HepG2 (cell line): ENCODE measurements around the gene CLDN5.

ENCODE experiments used
- BCL3 ChIP-seq: sonication (generic); formaldehyde crosslinking; IDR thresholded peaks from 2 replicates; pipeline ENCODE4 v1.5.1; 2020; ENCODE audit warnings: mild to moderate bottlenecking, missing genetic modification reagents, moderate library complexity
- CEBPG ChIP-seq: IDR thresholded peaks from 2 replicates; pipeline ENCODE4 v1.6.1; 2016
- CTCF ChIP-seq: sonication (generic); formaldehyde crosslinking; IDR thresholded peaks from 2 replicates; pipeline ENCODE4 v1.5.0; 2020; ENCODE audit warnings: mild to moderate bottlenecking, missing genetic modification reagents, moderate library complexity
- KDM5A ChIP-seq: fragments of 200-600 bp; sonication (generic); IDR thresholded peaks from 2 replicates; pipeline ENCODE4 v1.7.0; 2018; ENCODE audit warnings: antibody characterized with exemption, mild to moderate bottlenecking, low read length, borderline replicate concordance
- KLF9 ChIP-seq: IDR thresholded peaks from 2 replicates; pipeline ENCODE4 v1.6.1; 2016; ENCODE audit warnings: low read depth
- NFE2L1 ChIP-seq: sonication (generic); formaldehyde crosslinking; IDR thresholded peaks from 2 replicates; pipeline ENCODE4 v1.4.0; 2020; ENCODE audit warnings: missing genetic modification reagents, mild to moderate bottlenecking, borderline replicate concordance
- NONO ChIP-seq, 2 experiments: fragments of 450-650 bp in 1 of 2; sonication (generic) in 1 of 2; formaldehyde crosslinking in 1 of 2; IDR thresholded peaks in 1 of 2; conservative IDR thresholded peaks in 1 of 2; 2 replicates each; pipeline versions ENCODE4 v1.6.1 to v1.8.0; 2017 to 2022; ENCODE audit warnings: mild to moderate bottlenecking in 1 of 2, missing genetic modification reagents in 1 of 2, moderate library complexity in 1 of 2
- POLR2A ChIP-seq, 2 experiments: IDR thresholded peaks; 2 replicates each; pipeline ENCODE4 v1.6.1; 2011; ENCODE audit warnings: low read depth in 2 of 2, low read length in 2 of 2, mild to moderate bottlenecking in 1 of 2, moderate library complexity in 1 of 2; ENCODE audit not compliant: insufficient read depth in 1 of 2
- RAD21 ChIP-seq: fragments of 450-650 bp; formaldehyde crosslinking; IDR thresholded peaks from 2 replicates; pipeline ENCODE4 v1.5.0; 2020; ENCODE audit warnings: mild to moderate bottlenecking
- SKI ChIP-seq: fragments of 450-650 bp; IDR thresholded peaks from one replicate; pipeline ENCODE4 v1.6.1; 2018; ENCODE audit warnings: mild to moderate bottlenecking; ENCODE audit not compliant: partially characterized antibody
- YY1 ChIP-seq: IDR thresholded peaks from 2 replicates; pipeline ENCODE4 v1.6.1; 2011; ENCODE audit warnings: low read length, low read depth, moderate library complexity, mild to moderate bottlenecking; ENCODE audit not compliant: insufficient read depth, insufficient replicate concordance
- ZSCAN29 ChIP-seq: sonication (generic); formaldehyde crosslinking; conservative IDR thresholded peaks from 2 replicates; pipeline ENCODE4 v1.4.0; 2020; ENCODE audit warnings: mild to moderate bottlenecking, missing genetic modification reagents

DNA sequence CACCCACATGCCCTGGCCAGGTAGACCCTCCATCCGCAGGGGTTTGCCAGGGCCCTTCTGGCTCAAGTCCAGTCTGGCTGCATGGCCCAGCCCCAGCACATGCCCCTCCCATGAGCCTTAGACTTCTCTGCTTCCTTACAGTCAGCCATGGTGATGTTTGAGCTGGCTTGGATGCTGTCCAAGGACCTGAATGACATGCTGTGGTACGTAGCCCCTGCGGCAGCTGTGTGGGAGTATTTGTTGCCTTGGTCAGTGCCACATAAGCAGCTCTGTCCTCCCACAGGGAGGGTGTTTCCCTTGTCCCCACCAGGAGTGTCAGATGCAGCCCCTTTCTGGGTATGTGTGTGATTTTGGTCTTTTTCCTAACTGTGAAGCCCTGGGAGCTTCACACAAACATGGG is 27.0 kb downstream of the CLDN5 start:
- TF ChIP-seq ZSCAN29 (no peak), RAD21 (CRISPR knock-in tag) (no peak), POLR2A (IDR thresholded peaks at IDR 0.05; ENCODE audit: insufficient read depth in 1 of 2, low read depth in 2 of 2, low read length in 2 of 2) (no peak), KDM5A (no peak), YY1 (no peak), CTCF (CRISPR knock-in tag) (no peak), SKI (no peak), NFE2L1 (CRISPR knock-in tag) (no peak), CEBPG (CRISPR knock-in tag) (no peak), BCL3 (no peak), KLF9 (CRISPR knock-in tag) (no peak), NONO (IDR thresholded peaks at IDR 0.05) (no peak), NONO (CRISPR knock-in tag; conservative IDR thresholded peaks at IDR 0.05) (no peak)
